Measurements from ENCODE around the gene DENND1A.

DENND1A gene

DNA sequence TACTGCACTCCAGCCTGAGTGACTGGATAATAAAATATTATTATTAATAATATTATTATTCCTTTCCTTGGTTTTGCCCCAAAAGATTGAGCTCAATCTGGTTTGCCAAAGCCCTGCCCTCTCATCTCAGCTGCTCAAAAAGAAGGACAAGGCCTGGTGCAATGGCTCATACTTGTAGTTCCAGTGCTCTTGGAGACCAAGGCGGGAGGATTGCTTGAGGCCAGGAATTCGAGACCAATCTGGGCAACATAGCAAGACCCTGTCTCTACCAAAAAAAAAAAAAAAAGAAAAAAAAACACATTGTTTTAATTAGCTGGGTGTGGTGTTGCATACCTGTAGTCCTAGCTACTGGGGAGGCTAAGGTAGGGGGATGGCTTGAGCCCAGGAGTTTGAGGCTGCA, 13.7 kb upstream of the DENND1A start:
- no peak overlapping the region for H2BK12ac ChIP-seq (ENCODE audit: low read length)
- no peak overlapping the region for H3K4ac ChIP-seq (ENCODE audit: low read length)
- H2AFZ ChIP-seq (ENCODE audit: low read length): no peak overlapping the region
- no peak overlapping the region for H3K14ac ChIP-seq (ENCODE audit: low read length)
- H3K4me1 ChIP-seq (ENCODE audit: control insufficient read depth in 2 of 2, insufficient read depth in 1 of 2, low read depth in 1 of 2, low read length in 2 of 2): peaks cover 0 to 4% of the 10 kb centered on the region in 2 donors
- H3K9me3 ChIP-seq (replicated peaks in 1 of 2; ENCODE audit: control insufficient read depth in 2 of 2, insufficient read depth in 1 of 2, low read depth in 1 of 2, low read length in 2 of 2): no peaks in the 10 kb centered on the region
- H2BK5ac ChIP-seq (ENCODE audit: low read length): no peak overlapping the region
- DNase-seq (ENCODE audit: low spot score): no peak
- H3K4me2 ChIP-seq (ENCODE audit: insufficient read depth, low read length, poor library complexity, severe bottlenecking): no peak overlapping the region
- H3K27me3 ChIP-seq (ENCODE audit: control insufficient read depth in 3 of 3, insufficient read depth in 3 of 3, low read depth in 1 of 3, low read length in 3 of 3): peaks cover 0 to 31% (median 0%) of the 10 kb centered on the region in 3 experiments
- H3K36me3 ChIP-seq (replicated peaks in 1 of 2; ENCODE audit: control insufficient read depth in 2 of 2, insufficient read depth in 2 of 2, low read length in 2 of 2): no peaks in the 10 kb centered on the region
- no peak overlapping the region for H3K9ac ChIP-seq (ENCODE audit: low read depth, low read length, poor library complexity)
- no peak overlapping the region for H3K4me3 ChIP-seq (ENCODE audit: low read length in 2 of 2)
- no peak overlapping the region for H3K18ac ChIP-seq (ENCODE audit: low read length)
- H3K23ac ChIP-seq (ENCODE audit: low read depth, low read length, poor library complexity): no peak overlapping the region
- H2BK120ac ChIP-seq (ENCODE audit: low read depth, low read length): no peak overlapping the region
- H3K79me1 ChIP-seq (ENCODE audit: low read depth, low read length): no peaks in the 10 kb centered on the region
- H2AK5ac ChIP-seq (ENCODE audit: low read depth, low read length): no peak overlapping the region
- H4K8ac ChIP-seq (ENCODE audit: low read depth, low read length): no peak overlapping the region
- no CpG with 5 or more reads among the region's 2 CpGs for WGBS, 2 donors (ENCODE audit: extremely low coverage in 2 of 2, insufficient read length in 2 of 2, insufficient replicate concordance in 1 of 2)
- no peak overlapping the region for H4K91ac ChIP-seq (ENCODE audit: low read depth, low read length, poor library complexity)
- no peak overlapping the region for H3K27ac ChIP-seq (replicated peaks; ENCODE audit: low read length)
- H2BK15ac ChIP-seq (ENCODE audit: low read length): no peak overlapping the region

- Histone ChIP-seq H3K18ac (ENCODE audit: low read length) (peak overlapping the region; percentile 69), H3K27me3 (ENCODE audit: control insufficient read depth in 3 of 3, insufficient read depth in 3 of 3, low read depth in 1 of 3, low read length in 3 of 3) (peaks cover 0 to 29% (median 0%) of the 10 kb centered on the region in 3 experiments), H3K36me3 (replicated peaks in 1 of 2; ENCODE audit: control insufficient read depth in 2 of 2, insufficient read depth in 2 of 2, low read length in 2 of 2) (no peaks in the 10 kb centered on the region), H3K23ac (ENCODE audit: low read depth, low read length, poor library complexity) (no peak overlapping the region), H3K4me1 (ENCODE audit: control insufficient read depth in 2 of 2, insufficient read depth in 1 of 2, low read depth in 1 of 2, low read length in 2 of 2) (peaks cover 0 to 4% of the 10 kb centered on the region in 2 donors), H2AFZ (ENCODE audit: low read length) (no peak overlapping the region), H4K8ac (ENCODE audit: low read depth, low read length) (no peak overlapping the region), H3K14ac (ENCODE audit: low read length) (no peak overlapping the region), H2BK120ac (ENCODE audit: low read depth, low read length) (no peak overlapping the region), H3K27ac (replicated peaks; ENCODE audit: low read length) (no peak overlapping the region), H4K91ac (ENCODE audit: low read depth, low read length, poor library complexity) (no peak overlapping the region), H3K4me2 (ENCODE audit: insufficient read depth, low read length, poor library complexity, severe bottlenecking) (no peak overlapping the region), H3K4me3 (ENCODE audit: low read length in 2 of 2) (no peak overlapping the region), H2AK5ac (ENCODE audit: low read depth, low read length) (peak overlapping the region; percentile 69), H3K9me3 (replicated peaks in 1 of 2; ENCODE audit: control insufficient read depth in 2 of 2, insufficient read depth in 1 of 2, low read depth in 1 of 2, low read length in 2 of 2) (no peaks in the 10 kb centered on the region), H2BK5ac (ENCODE audit: low read length) (no peak overlapping the region), H3K79me1 (ENCODE audit: low read depth, low read length) (no peaks in the 10 kb centered on the region), H3K9ac (ENCODE audit: low read depth, low read length, poor library complexity) (no peak overlapping the region), H2BK12ac (ENCODE audit: low read length) (no peak overlapping the region), H2BK15ac (ENCODE audit: low read length) (peak overlapping the region; percentile 46), H3K4ac (ENCODE audit: low read length) (no peak overlapping the region)
- WGBS, 2 donors (ENCODE audit: extremely low coverage in 2 of 2, insufficient read length in 2 of 2, insufficient replicate concordance in 1 of 2): no CpG with 5 or more reads among the region's 10 CpGs
- no peak for DNase-seq (ENCODE audit: low spot score)
Observed at GRCh38 chr9:123942542-123942941, 12.6 kb upstream of the DENND1A start.

GRCh38 chr9:123941524-123942070, 11.7 kb upstream of the DENND1A start:
- Histone ChIP-seq H2AK5ac (ENCODE audit: low read depth, low read length) (no peak overlapping the region), H3K4me3 (ENCODE audit: low read length in 2 of 2) (no peak overlapping the region), H2BK120ac (ENCODE audit: low read depth, low read length) (no peak overlapping the region), H3K18ac (ENCODE audit: low read length) (no peak overlapping the region), H3K9me3 (replicated peaks in 1 of 2; ENCODE audit: control insufficient read depth in 2 of 2, insufficient read depth in 1 of 2, low read depth in 1 of 2, low read length in 2 of 2) (no peaks in the 10 kb centered on the region), H2BK15ac (ENCODE audit: low read length) (no peak overlapping the region), H2BK12ac (ENCODE audit: low read length) (no peak overlapping the region), H3K79me1 (ENCODE audit: low read depth, low read length) (no peaks in the 10 kb centered on the region), H3K23ac (ENCODE audit: low read depth, low read length, poor library complexity) (no peak overlapping the region), H4K8ac (ENCODE audit: low read depth, low read length) (no peak overlapping the region), H2AFZ (ENCODE audit: low read length) (no peak overlapping the region), H4K91ac (ENCODE audit: low read depth, low read length, poor library complexity) (no peak overlapping the region), H3K36me3 (replicated peaks in 1 of 2; ENCODE audit: control insufficient read depth in 2 of 2, insufficient read depth in 2 of 2, low read length in 2 of 2) (no peaks in the 10 kb centered on the region), H3K4me2 (ENCODE audit: insufficient read depth, low read length, poor library complexity, severe bottlenecking) (no peak overlapping the region), H3K27ac (replicated peaks; ENCODE audit: low read length) (no peak overlapping the region), H3K4me1 (ENCODE audit: control insufficient read depth in 2 of 2, insufficient read depth in 1 of 2, low read depth in 1 of 2, low read length in 2 of 2) (peaks cover 0 to 4% of the 10 kb centered on the region in 2 donors), H3K27me3 (ENCODE audit: control insufficient read depth in 3 of 3, insufficient read depth in 3 of 3, low read depth in 1 of 3, low read length in 3 of 3) (peaks cover 0 to 29% (median 0%) of the 10 kb centered on the region in 3 experiments), H3K4ac (ENCODE audit: low read length) (no peak overlapping the region), H3K14ac (ENCODE audit: low read length) (no peak overlapping the region), H3K9ac (ENCODE audit: low read depth, low read length, poor library complexity) (peak overlapping the region; percentile 13), H2BK5ac (ENCODE audit: low read length) (no peak overlapping the region)
- DNase-seq (ENCODE audit: low spot score): no peak
- WGBS, 2 donors (ENCODE audit: extremely low coverage in 2 of 2, insufficient read length in 2 of 2, insufficient replicate concordance in 1 of 2): no CpG with 5 or more reads among the region's 7 CpGs

GRCh38 chr9:123940721-123941523, 11.0 kb upstream of the DENND1A start:
- Histone ChIP-seq H3K4me3 (ENCODE audit: low read length in 2 of 2) (no peak overlapping the region), H3K36me3 (replicated peaks in 1 of 2; ENCODE audit: control insufficient read depth in 2 of 2, insufficient read depth in 2 of 2, low read length in 2 of 2) (no peaks in the 10 kb centered on the region), H4K8ac (ENCODE audit: low read depth, low read length) (no peak overlapping the region), H3K23ac (ENCODE audit: low read depth, low read length, poor library complexity) (no peak overlapping the region), H2AFZ (ENCODE audit: low read length) (no peak overlapping the region), H3K14ac (ENCODE audit: low read length) (no peak overlapping the region), H4K91ac (ENCODE audit: low read depth, low read length, poor library complexity) (no peak overlapping the region), H3K4ac (ENCODE audit: low read length) (no peak overlapping the region), H3K79me1 (ENCODE audit: low read depth, low read length) (no peaks in the 10 kb centered on the region), H2BK5ac (ENCODE audit: low read length) (no peak overlapping the region), H2AK5ac (ENCODE audit: low read depth, low read length) (no peak overlapping the region), H3K9me3 (replicated peaks in 1 of 2; ENCODE audit: control insufficient read depth in 2 of 2, insufficient read depth in 1 of 2, low read depth in 1 of 2, low read length in 2 of 2) (no peaks in the 10 kb centered on the region), H3K4me2 (ENCODE audit: insufficient read depth, low read length, poor library complexity, severe bottlenecking) (no peak overlapping the region), H3K27me3 (ENCODE audit: control insufficient read depth in 3 of 3, insufficient read depth in 3 of 3, low read depth in 1 of 3, low read length in 3 of 3) (peaks cover 0 to 32% (median 0%) of the 10 kb centered on the region in 3 experiments), H2BK12ac (ENCODE audit: low read length) (no peak overlapping the region), H3K27ac (replicated peaks; ENCODE audit: low read length) (no peak overlapping the region), H2BK120ac (ENCODE audit: low read depth, low read length) (no peak overlapping the region), H3K18ac (ENCODE audit: low read length) (no peak overlapping the region), H3K9ac (ENCODE audit: low read depth, low read length, poor library complexity) (no peak overlapping the region), H3K4me1 (ENCODE audit: control insufficient read depth in 2 of 2, insufficient read depth in 1 of 2, low read depth in 1 of 2, low read length in 2 of 2) (peaks cover 0 to 4% of the 10 kb centered on the region in 2 donors), H2BK15ac (ENCODE audit: low read length) (no peak overlapping the region)
- WGBS, 2 donors (ENCODE audit: extremely low coverage in 2 of 2, insufficient read length in 2 of 2, insufficient replicate concordance in 1 of 2): no CpG with 5 or more reads among the region's 8 CpGs
- DNase-seq (ENCODE audit: low spot score): no peak

Data from neuronal stem cell (in vitro differentiated cells).